AML-193 (cell line): ENCODE results near the gene PAPPA2.
"Not testable (repeated sequence)": the region's sequence is repeated elsewhere in the genome, so short reads cannot be mapped to it uniquely, and the experiment has no call there.

ENCODE experiments used
- DNase-seq, 2 experiments: peaks; one replicate each; lab custom pipeline; 2025; lab: John Stamatoyannopoulos, UW

PAPPA2 gene, protein sequence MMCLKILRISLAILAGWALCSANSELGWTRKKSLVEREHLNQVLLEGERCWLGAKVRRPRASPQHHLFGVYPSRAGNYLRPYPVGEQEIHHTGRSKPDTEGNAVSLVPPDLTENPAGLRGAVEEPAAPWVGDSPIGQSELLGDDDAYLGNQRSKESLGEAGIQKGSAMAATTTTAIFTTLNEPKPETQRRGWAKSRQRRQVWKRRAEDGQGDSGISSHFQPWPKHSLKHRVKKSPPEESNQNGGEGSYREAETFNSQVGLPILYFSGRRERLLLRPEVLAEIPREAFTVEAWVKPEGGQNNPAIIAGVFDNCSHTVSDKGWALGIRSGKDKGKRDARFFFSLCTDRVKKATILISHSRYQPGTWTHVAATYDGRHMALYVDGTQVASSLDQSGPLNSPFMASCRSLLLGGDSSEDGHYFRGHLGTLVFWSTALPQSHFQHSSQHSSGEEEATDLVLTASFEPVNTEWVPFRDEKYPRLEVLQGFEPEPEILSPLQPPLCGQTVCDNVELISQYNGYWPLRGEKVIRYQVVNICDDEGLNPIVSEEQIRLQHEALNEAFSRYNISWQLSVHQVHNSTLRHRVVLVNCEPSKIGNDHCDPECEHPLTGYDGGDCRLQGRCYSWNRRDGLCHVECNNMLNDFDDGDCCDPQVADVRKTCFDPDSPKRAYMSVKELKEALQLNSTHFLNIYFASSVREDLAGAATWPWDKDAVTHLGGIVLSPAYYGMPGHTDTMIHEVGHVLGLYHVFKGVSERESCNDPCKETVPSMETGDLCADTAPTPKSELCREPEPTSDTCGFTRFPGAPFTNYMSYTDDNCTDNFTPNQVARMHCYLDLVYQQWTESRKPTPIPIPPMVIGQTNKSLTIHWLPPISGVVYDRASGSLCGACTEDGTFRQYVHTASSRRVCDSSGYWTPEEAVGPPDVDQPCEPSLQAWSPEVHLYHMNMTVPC (N-terminal part only)

DNA sequence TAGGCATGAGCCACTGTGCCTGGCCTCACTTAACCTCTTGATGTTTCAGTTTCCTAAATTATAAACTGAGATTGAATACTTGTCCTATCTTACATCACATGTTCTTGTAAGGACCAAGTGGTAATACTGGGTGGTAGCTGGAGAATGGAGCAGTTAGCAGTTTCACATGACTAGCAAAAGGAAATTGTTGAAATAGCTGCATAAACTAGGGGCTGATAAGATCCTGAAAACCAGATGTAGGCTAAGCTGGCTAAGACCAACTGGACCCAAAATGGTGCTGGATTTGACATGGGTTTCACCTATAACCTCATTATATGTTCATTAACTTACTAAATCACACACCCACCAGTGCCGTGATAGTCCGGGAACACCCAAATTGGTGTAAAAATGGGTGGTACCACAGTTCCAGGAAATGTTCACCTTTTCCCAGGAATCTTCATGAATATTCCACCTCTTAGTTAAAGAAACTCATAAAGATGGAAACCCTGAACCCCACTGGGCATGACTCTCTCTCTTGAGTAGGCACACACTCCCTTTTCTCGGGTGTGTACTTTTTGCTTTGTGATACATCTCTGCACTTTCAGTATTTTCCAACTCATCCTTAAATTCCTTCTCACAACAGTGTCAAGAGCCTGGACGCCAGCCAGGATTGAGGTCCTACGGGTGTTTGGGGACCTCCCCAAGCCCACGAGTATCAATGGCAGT, at the start of gene PAPPA2:
TSS of gene PAPPA2 (plus strand) at position 502 of the 705 bp plus-strand sequence. CDS start 93,148 bp downstream, outside the sequence.
- no peak for DNase-seq

DNA sequence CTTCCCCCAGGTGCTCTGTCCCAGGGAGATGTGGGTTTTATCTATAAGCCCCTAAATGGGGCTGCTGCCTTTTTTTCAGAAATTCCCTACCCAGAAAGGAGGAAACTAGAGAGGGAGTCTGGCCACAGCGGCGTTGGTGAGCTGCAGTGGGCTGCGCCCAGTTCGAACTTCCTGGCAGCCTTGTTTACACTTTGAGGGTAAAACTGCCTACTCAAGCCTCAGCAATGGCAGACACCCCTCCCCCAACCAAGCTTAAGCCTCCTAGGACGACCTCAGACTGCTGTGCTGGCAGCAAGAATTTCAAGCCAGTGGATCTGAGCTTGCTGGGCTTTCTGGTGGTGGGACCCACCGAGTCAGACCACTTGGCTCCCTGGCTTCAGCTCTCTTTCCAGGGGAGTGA, 46.2 kb upstream of the PAPPA2 start:
- no peak for DNase-seq

DNA sequence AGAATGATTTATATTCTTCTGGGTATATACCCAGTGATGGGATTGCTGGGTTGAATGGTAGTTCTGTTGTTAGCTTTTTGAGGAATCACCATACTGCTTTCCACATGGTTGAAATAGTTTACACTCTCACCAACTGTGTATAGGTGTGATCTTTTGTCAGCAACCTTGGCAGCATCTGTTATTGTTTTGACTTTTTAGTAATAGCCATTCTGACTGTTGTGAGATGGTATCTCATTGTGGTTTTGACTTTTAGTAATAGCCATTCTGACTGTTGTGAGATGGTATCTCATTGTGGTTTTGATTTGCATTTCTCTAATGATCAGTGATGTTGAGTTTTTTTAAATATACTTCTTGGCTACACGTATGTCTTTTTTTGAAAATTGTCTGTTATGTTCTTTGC, 43.4 kb upstream of the PAPPA2 start:
- not testable (repeated sequence) for DNase-seq

DNA sequence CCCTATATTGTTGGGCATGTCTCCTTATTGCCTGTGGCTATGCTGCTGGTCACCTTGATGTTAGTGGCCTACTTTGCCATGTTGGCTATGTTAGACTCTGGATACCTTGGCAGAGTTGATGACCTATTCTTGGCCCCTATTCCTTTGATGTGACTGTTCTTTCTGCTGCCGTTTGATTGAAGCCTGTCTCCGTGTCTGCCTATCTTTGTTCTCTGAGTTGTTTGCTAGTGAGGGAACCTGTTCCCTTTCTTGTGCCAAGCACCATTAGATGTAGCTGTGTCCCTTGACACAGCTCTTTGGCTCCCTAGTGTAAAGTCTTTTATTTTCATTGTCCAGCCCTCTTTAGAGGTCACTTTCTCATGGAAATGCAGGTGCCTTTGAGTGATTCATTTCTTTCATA, 28.7 kb upstream of the PAPPA2 start:
- no peak for DNase-seq

DNA sequence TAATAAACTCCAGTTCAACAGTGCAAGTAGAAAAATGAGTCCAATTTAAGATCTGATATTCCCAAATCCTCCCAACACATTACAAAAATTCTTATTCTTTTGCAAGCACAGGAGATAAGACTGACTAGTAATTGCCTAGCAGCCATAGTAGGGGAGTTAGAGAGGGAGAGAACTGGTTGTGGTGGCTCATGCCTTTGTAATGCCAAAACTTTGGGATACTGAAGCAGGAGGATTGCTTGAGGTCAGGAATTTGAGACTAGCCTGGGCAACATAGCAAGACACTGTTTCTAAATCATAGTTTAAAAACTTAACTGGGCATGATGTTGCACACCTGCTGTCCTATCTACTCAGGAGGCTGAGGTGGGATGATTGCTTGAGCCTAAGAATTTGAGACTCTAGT, 26.7 kb upstream of the PAPPA2 start:
- DNase-seq, result no peak

DNA sequence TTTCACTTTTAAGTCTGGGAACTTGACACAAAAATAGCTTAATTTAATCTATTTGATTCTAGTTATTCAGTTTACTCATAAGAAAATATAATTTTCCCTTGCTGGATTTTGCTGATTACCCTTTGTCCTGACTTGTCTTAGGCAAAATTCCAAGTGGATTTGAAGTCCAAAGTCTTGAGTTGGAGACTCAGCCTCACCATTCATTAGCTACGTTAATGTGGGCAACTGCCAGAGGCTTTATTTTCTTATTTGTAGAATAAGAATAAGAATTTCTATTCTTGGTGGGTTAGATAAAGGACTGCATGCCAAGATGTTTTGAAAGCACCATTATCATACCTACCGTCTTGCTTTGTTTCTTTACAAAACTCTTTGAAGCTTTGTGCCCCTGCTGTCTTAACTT, 22.8 kb upstream of the PAPPA2 start:
- no peak for DNase-seq

DNA sequence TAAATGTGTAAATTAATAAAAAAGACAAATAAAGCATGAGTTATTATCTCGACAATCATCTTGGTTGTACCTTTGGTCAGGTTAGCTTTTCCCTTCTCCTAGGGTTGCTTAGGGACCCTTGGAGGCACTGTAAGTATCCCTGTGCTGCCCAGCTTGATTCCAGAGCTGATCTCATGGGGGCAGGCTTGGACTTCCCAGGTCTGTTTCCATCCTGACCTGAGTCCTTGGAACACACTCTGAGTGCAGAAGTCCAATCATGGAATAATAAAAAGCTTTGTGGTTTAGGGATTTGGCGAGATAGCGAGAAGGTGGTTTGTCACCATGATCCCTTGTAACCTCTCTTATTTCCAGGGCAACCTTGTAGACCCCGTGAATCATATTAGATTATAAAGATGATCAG, 18.7 kb upstream of the PAPPA2 start:
- DNase-seq, result no peak

DNA sequence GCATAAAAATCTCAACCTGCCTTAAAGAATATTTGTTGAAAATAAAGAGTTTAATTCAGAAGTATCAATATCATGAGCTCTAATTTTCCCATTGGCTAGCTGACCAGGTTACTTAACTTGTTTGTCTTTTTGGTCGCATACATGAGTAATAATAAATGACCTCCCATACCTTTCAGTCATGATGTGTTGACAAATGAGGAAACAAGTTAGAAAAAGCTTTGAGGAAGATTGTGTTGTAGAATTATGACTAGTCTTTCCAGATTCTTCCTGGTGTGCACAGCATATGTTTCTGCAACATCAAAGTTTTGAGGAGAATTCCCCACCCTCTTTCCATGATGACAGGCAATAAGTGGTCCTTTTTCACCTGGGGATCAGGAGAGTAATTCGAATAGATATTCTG, 17.6 kb upstream of the PAPPA2 start:
- DNase-seq, result no peak

DNA sequence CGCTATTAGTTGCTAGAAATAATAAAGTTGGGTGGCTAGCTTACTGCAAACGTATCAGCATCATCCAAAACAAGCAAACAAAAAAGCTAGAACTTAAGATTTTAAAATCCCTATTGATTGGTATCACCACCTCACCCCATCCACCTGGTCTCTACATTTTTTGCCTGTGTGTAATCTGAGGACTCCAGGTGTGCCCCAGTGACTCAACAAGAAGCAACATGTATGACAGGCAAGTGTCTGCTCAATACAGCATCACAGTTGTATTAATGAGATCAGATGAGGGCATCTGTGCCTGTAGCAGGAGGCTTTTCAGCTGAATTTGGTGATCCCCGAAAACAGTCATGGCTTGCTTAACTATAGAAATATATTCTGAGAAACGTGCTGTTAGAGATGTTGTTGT, 14.6 kb upstream of the PAPPA2 start:
- DNase-seq, result no peak

DNA sequence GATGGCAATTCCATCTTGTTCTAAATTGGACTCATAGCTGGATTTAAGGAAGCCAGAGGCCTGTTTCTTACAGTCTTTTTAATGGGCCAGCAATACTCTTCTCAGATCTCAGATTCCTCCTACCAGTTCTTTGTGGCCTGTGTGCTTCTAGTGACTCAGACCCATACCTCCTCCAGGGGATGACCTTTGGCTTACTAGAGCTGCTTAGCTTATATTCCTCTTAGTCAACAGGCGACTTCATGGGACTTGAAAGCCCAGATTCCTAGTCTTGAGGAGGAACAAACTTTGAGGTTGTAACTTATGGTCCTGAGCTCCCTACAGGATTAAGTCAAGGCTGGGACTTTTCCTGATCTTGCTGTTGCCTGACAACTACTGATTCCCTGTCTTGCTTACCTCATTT, 12.4 kb upstream of the PAPPA2 start:
- DNase-seq, result no peak

DNA sequence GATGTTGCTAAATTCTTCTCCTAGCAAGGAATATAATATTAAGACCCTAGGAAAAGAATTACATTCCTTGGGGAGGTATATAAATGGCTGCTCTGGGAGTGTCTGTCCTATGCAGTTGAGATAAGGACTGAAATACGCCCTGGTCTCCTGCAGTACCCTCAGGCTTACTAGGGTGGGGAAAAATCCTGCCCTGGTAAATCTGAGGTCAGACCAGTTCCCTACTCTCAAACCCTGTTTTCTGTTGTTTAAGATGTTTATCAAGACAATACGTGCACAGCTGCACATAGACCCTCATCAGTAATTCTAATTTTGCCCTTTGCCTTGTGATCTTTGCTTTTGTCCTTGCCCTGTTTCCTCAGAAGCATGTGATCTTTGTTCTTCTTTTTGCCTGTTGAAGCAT, 11.2 kb upstream of the PAPPA2 start:
- DNase-seq, result not testable (repeated sequence)

DNA sequence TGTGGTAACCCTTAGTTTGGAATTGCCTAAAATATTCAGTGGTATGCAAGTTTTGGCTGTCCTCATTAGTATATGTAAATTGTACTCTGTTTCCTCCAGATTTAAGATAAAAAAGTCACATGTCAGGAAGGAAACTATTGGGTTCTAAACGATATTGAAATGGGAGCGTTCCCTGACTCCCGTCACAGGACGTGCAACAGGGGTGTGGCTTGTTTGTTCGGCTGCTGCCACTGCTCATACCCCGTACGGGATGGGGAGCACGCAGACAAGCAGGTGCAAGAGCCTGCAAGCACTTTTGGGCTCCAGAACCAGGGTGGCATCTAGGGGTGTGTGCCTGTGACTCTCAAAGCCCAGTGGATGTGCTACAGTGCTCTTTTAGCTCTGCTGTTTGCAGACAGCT, 6.2 kb upstream of the PAPPA2 start:
- no peak for DNase-seq

DNA sequence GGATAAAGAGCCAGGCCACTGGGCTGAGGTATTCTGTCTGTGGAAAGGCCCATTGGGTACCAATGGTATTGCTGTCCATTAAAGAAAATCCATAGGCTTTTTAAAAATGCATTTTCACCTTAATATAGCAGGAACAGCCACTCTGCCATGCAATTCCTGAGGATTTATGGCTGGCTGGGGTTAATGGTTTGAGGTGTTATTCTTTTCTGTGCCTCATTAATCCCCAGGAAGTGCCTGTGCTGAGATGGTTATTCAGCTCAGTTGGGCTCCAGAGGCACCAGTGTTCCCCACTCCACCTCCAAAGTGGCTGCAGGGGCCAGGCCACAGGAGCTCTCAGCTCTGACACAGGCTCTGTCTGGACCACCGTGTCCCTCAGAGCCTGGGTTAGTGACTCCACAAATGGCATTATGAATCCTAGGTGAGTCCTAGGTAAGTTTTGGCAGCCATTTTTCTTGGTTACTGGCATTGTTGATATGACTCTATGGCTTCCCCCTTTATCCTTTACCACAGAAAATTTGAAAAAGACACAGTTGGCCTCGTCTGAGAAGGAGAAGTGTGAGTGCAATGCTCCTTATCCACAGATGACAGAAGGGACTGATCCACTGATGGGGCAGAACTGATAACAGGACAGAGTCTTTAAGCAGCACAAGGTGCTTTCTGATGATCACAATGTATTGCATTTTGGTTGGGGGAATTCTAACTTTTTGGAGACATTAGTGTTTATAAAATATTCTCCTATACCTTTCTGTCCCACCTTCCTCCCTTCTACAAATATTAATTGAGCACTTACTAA, 2.2 kb upstream of the PAPPA2 start:
- DNase-seq, result no peak

DNA sequence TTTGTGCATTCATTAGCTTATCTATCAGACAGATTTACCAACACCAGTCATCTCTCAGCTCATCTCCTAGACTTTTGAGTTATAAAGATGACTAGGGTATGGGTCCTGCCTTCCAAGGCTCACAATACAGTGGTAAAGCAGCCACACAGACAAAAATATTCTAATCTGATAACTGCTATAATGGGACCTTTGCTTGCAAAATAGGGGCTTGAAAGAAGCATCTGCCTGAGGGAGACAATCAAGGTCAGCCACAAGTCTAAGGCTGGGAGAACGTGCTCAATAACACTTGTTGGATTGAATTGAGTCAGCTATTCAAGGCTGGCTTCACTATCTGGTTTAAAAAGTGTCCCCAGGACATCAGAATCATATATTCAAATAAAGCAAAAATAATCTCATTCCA, 1.4 kb upstream of the PAPPA2 start:
- DNase-seq, result no peak

DNA sequence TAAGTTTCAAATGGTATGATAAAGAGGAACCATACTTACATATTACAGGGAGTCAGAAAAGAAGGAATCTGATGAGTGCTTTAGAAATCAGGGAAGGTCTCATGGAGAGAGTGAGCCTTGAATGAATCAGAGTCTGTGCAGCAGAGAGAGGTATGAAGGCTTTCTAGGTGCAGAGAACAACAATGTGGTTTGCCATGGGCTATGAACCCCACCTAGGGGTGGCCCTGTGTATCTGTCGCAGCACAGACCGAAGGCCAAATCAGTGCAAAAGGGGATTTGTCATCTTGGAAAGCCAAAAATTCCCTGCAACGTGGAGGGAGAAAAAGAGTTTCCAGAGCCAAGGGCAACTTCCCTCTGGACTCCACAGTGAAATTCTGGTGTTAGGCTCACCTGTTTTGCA, 3.5 kb downstream of the PAPPA2 start:
- DNase-seq, result no peak

DNA sequence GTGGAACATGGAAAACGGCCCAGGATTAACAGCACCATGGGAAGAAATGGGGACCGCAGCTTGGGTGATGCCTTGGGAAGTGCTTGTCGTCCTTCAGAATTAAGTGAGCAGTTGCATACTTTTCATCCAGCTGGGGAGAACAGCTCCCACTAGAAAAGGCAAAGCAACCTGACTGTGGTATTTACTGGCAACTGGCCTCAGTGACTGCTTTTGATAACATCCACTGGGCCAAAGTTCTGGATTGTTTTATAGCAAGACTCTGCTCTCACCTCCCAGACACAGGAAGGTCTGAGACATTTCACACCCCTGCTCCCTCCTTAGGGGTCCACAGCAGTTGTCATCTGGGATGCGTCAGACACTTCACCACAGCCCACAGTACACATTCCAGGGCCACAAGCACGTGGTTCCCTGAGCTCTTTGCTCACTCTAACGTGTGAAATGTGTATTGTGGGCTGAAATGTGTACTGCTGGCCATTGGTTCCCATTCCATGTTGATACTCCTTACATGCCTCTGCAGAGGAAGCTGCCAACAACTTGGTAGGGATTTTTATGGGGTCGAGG, 6.6 kb downstream of the PAPPA2 start:
- no peak for DNase-seq

DNA sequence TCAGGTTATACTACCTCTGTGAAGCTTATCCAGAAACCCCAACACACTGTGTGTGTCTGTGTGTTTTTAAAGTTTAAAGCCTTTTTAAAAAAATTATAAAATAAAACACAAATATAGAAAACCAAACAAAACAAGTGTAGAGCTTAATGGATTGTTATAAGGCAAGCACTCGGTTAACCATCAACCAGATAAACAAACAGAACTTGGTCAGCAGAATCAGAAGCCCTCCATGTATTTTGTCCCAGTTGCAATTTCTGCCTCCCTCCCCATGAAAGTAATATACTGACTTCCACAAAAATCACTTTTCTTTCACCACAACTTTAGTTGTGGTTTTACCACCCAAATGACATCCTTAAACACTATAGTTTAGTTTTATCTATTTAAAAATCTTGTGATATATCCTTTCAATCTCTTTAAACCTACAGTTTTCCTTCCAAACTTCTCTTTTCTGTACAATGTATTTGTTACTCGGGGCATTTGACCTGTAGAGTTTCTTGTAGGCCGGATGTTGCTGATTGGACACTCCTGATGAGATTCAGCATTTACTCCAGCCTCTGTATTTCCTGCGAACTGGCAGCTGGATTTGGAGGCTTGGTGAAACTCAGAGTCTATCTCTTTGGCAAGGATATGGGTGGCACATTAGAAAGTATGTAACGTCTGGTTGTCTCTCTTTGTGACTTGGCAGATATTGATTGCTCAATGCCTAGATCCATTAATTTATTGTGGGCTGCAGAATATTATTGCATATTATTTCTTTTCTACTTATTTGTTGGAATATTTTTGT, 8.6 kb downstream of the PAPPA2 start:
- no peak for DNase-seq

DNA sequence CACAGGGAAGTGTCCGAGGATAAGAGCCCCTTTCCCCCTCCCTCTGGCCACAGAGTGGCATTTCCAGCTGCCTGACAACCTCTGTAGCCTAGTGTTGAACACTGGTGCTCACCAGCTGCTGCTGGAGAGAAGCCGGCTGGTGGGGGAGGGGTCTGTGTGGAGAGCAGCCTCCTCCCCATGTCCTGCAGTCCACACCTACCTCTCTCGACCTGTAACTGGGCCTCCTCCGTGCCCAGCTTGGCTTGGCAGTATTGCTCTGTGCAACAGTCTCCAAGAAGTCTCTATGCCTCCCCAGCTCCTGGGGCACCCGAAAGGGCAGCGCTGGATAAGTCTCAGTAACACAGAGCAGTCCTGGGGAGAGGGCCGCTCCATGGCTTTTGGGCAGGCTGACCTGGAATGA, 17.0 kb downstream of the PAPPA2 start:
- DNase-seq, result no peak

DNA sequence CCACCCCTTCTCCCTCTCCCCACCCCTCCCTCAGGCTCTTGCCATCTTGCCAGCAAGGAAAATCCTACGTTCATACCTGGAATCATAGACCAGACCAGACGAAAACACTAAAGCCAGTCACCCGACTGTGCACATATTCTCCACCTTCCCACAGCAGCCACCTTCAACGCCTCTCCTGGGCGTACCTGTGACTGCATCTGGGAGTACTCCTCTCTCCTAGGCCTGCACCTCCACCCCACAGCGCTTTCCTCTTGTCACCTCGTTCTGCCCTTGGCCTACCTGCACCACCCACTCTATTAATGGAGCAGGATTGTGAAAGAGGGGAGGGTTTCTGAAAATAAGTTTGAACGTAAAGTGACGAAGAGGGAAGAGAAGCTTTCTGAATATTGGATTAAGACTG, 17.8 kb downstream of the PAPPA2 start:
- DNase-seq, result no peak

DNA sequence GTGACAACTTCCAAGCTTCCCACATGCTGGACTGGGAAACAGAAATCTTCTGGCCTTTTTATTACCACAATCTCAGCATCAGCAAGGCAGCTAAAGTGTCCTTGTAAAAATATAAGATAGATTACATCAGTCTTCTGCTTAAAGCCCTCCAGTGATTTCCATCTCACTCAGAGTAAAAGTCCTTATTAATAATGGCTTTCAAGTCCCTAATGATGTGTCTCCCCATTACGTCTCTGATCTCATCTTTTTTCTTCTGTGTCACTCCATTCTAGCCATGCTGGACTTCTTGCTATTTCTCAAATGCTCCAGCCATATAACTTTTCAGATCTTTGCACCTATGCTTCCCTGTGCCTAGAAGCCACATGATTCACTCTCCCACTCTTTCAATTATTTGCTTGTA, 22.1 kb downstream of the PAPPA2 start:
- DNase-seq, result no peak

DNA sequence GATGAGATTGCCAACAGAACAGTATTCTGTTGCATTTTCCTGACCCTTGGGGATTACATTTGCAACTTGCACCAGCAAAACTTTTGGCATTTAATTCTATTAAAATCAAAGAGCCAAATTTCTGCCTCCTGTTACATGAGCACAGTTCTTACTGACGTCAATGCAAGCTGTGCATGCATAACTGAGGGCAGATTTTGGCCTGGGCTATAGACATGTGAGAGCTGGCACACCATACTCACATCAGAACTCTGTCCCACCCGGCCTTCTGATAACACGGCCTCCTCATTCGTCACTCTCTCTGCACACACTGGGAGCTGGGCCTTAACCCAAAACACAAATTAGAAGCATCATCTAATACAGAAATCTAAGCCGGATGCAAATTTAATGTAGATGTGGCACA, 31.5 kb downstream of the PAPPA2 start:
- DNase-seq, result no peak
